T-helper 2 cell treated with Interferon-gamma antibody and Interleukin-4, amounts not matched to agents 5 μg/mL and 100 μg/mL, for 36 hours (primary cell): Measurements from ENCODE around the gene RABGAP1L.
"Not testable (repeated sequence)": the region's sequence is repeated elsewhere in the genome, so short reads cannot be mapped to it uniquely, and the experiment has no call there.

Experiments
- DNase-seq: peaks from one replicate; pipeline ENCODE4 v3.0.0; 2021; ENCODE audit warnings: low spot score
- H3K27ac Mint-ChIP-seq: one replicate; pipeline ENCODE4 v1.8.0; 2021; ENCODE audit warnings: mild to moderate bottlenecking, mixed read lengths
- H3K27me3 Mint-ChIP-seq: one replicate; pipeline ENCODE4 v1.8.0; 2021; ENCODE audit warnings: low read depth, mixed read lengths
- H3K36me3 Mint-ChIP-seq: one replicate; pipeline ENCODE4 v1.8.0; 2021; ENCODE audit warnings: low read depth, mixed read lengths
- H3K4me1 Mint-ChIP-seq: one replicate; pipeline ENCODE4 v1.8.0; 2021; ENCODE audit warnings: low read depth, mixed read lengths
- H3K4me3 Mint-ChIP-seq: one replicate; pipeline ENCODE4 v1.8.0; 2022; ENCODE audit warnings: mild to moderate bottlenecking, moderate library complexity, mixed read lengths
- H3K9me3 Mint-ChIP-seq: one replicate; pipeline ENCODE4 v1.8.0; 2021; ENCODE audit warnings: mixed read lengths

The RABGAP1L gene

GRCh38 chr1:174580801-174581200 lies 421.5 kb downstream of the RABGAP1L start:
- no peak overlapping the region for H3K4me3 Mint-ChIP-seq
- H3K9me3 Mint-ChIP-seq = peaks cover 7% of the 10 kb centered on the region
- no peak for DNase-seq
- H3K4me1 Mint-ChIP-seq = no peaks in the 10 kb centered on the region
- no peak overlapping the region for H3K27ac Mint-ChIP-seq
- H3K27me3 Mint-ChIP-seq = no peaks in the 10 kb centered on the region
- no peaks in the 10 kb centered on the region for H3K36me3 Mint-ChIP-seq

GRCh38 chr1:174583316-174583715 lies 424.0 kb downstream of the RABGAP1L start:
- H3K4me1 Mint-ChIP-seq = no peaks in the 10 kb centered on the region
- peaks cover under 1% of the 10 kb centered on the region for H3K9me3 Mint-ChIP-seq
- H3K36me3 Mint-ChIP-seq = peaks cover 2% of the 10 kb centered on the region
- no peak overlapping the region for H3K27ac Mint-ChIP-seq
- no peak for DNase-seq
- no peaks in the 10 kb centered on the region for H3K27me3 Mint-ChIP-seq
- H3K4me3 Mint-ChIP-seq = no peak overlapping the region

- H3K36me3 Mint-ChIP-seq = peaks cover 2% of the 10 kb centered on the region
- no peaks in the 10 kb centered on the region for H3K27me3 Mint-ChIP-seq
- DNase-seq = no peak
- peaks cover 8% of the 10 kb centered on the region for H3K9me3 Mint-ChIP-seq
- no peak overlapping the region for H3K4me3 Mint-ChIP-seq
- H3K4me1 Mint-ChIP-seq = no peaks in the 10 kb centered on the region
- no peak overlapping the region for H3K27ac Mint-ChIP-seq
These were observed 424.8 kb downstream of the RABGAP1L start for GRCh38 chr1:174584071-174584470.

- H3K4me1 Mint-ChIP-seq, H3K36me3 Mint-ChIP-seq, DNase-seq, H3K4me3 Mint-ChIP-seq, H3K27me3 Mint-ChIP-seq, H3K27ac Mint-ChIP-seq: not testable (repeated sequence)
- peaks cover 15% of the 10 kb centered on the region for H3K9me3 Mint-ChIP-seq
These were observed 429.3 kb downstream of the RABGAP1L start for GRCh38 chr1:174588618-174589017.

- H3K4me1 Mint-ChIP-seq = peaks cover 2% of the 10 kb centered on the region
- no peak overlapping the region for H3K27ac Mint-ChIP-seq
- no peaks in the 10 kb centered on the region for H3K36me3 Mint-ChIP-seq
These were observed 445.9 kb downstream of the RABGAP1L start for GRCh38 chr1:174605198-174605597.

GRCh38 chr1:174606471-174606870 lies 447.2 kb downstream of the RABGAP1L start:
- Mint-ChIP-seq H3K27ac (no peak overlapping the region), H3K9me3 (peaks cover 12% of the 10 kb centered on the region), H3K4me3 (no peak overlapping the region), H3K27me3 (no peaks in the 10 kb centered on the region), H3K36me3 (no peaks in the 10 kb centered on the region), H3K4me1 (peaks cover 2% of the 10 kb centered on the region)
- no peak for DNase-seq

More at GRCh38 chr1:174605198-174605597, 445.9 kb downstream of the RABGAP1L start:
- Mint-ChIP-seq H3K27me3 (no peaks in the 10 kb centered on the region), H3K4me3 (no peak overlapping the region), H3K9me3 (peaks cover 14% of the 10 kb centered on the region)
- no peak for DNase-seq

- H3K4me1 Mint-ChIP-seq, H3K27ac Mint-ChIP-seq, H3K27me3 Mint-ChIP-seq, DNase-seq, H3K4me3 Mint-ChIP-seq, H3K36me3 Mint-ChIP-seq: not testable (repeated sequence)
- peaks cover 39% of the 10 kb centered on the region for H3K9me3 Mint-ChIP-seq
These were observed 458.6 kb downstream of the RABGAP1L start for GRCh38 chr1:174617905-174618304.

GRCh38 chr1:174623324-174624035 lies 464.2 kb downstream of the RABGAP1L start:
- H3K4me1 Mint-ChIP-seq = no peaks in the 10 kb centered on the region
- peaks cover 18% of the 10 kb centered on the region for H3K9me3 Mint-ChIP-seq
- no peak for DNase-seq
- no peak overlapping the region for H3K4me3 Mint-ChIP-seq
- no peaks in the 10 kb centered on the region for H3K36me3 Mint-ChIP-seq
- H3K27ac Mint-ChIP-seq = no peak overlapping the region
- H3K27me3 Mint-ChIP-seq = no peaks in the 10 kb centered on the region

- no peaks in the 10 kb centered on the region for H3K4me1 Mint-ChIP-seq
- H3K27me3 Mint-ChIP-seq = no peaks in the 10 kb centered on the region
- no peak overlapping the region for H3K4me3 Mint-ChIP-seq
- no peaks in the 10 kb centered on the region for H3K9me3 Mint-ChIP-seq
- no peaks in the 10 kb centered on the region for H3K36me3 Mint-ChIP-seq
- no peak overlapping the region for H3K27ac Mint-ChIP-seq
- DNase-seq = no peak
These were observed 467.0 kb downstream of the RABGAP1L start for GRCh38 chr1:174626031-174627025.

GRCh38 chr1:174637487-174637886 lies 478.2 kb downstream of the RABGAP1L start:
- no peaks in the 10 kb centered on the region for H3K9me3 Mint-ChIP-seq
- no peak for DNase-seq
- H3K27me3 Mint-ChIP-seq = no peaks in the 10 kb centered on the region
- H3K36me3 Mint-ChIP-seq = no peaks in the 10 kb centered on the region
- no peak overlapping the region for H3K27ac Mint-ChIP-seq
- no peaks in the 10 kb centered on the region for H3K4me1 Mint-ChIP-seq
- H3K4me3 Mint-ChIP-seq = no peak overlapping the region

- no peak overlapping the region for H3K27ac Mint-ChIP-seq
- DNase-seq = no peak
- no peaks in the 10 kb centered on the region for H3K4me1 Mint-ChIP-seq
- no peaks in the 10 kb centered on the region for H3K9me3 Mint-ChIP-seq
- no peaks in the 10 kb centered on the region for H3K36me3 Mint-ChIP-seq
- H3K4me3 Mint-ChIP-seq = no peak overlapping the region
- H3K27me3 Mint-ChIP-seq = no peaks in the 10 kb centered on the region
These were observed 480.1 kb downstream of the RABGAP1L start for GRCh38 chr1:174639461-174639860.

GRCh38 chr1:174640783-174641182 lies 481.5 kb downstream of the RABGAP1L start:
- Mint-ChIP-seq H3K36me3 (no peaks in the 10 kb centered on the region), H3K4me3 (no peak overlapping the region), H3K4me1 (no peaks in the 10 kb centered on the region), H3K9me3 (no peaks in the 10 kb centered on the region), H3K27ac (no peak overlapping the region), H3K27me3 (no peaks in the 10 kb centered on the region)
- DNase-seq = no peak

- H3K4me1 Mint-ChIP-seq = no peaks in the 10 kb centered on the region
- no peaks in the 10 kb centered on the region for H3K9me3 Mint-ChIP-seq
- H3K27me3 Mint-ChIP-seq = no peaks in the 10 kb centered on the region
- no peak overlapping the region for H3K27ac Mint-ChIP-seq
- DNase-seq = no peak
- H3K36me3 Mint-ChIP-seq = no peaks in the 10 kb centered on the region
- H3K4me3 Mint-ChIP-seq = no peak overlapping the region
These were observed 483.1 kb downstream of the RABGAP1L start for GRCh38 chr1:174642393-174642792.

- no peak for DNase-seq
- no peaks in the 10 kb centered on the region for H3K27me3 Mint-ChIP-seq
- H3K36me3 Mint-ChIP-seq = no peaks in the 10 kb centered on the region
- no peak overlapping the region for H3K4me3 Mint-ChIP-seq
- no peaks in the 10 kb centered on the region for H3K4me1 Mint-ChIP-seq
- no peaks in the 10 kb centered on the region for H3K9me3 Mint-ChIP-seq
- no peak overlapping the region for H3K27ac Mint-ChIP-seq
These were observed 483.9 kb downstream of the RABGAP1L start for GRCh38 chr1:174643206-174643605.
